Transverse colon (tissue), 4 donors: ENCODE results near the gene PDE4D. TPM values are rescaled to one million over a fixed set of nuclear protein-coding genes. Genes with fewer than 3 reads are reported as not detected.
A peak's percentile ranks its signal among the peaks of the same experiment; 100 is the strongest.

ENCODE experiments used
- DNase-seq: peaks from one replicate; pipeline ENCODE4 v3.0.0-alpha.2; 2019
- H3K27ac ChIP-seq, 4 donors: fragments of 200-600 bp; sonication (generic); 2 replicates each; pipeline ENCODE4 v1.5.1; 2016 to 2018; ENCODE audit warnings: inconsistent platforms in 4 of 4
- H3K27me3 ChIP-seq: fragments of 200-600 bp; sonication (generic); 2 replicates; pipeline ENCODE4 v1.5.1; 2017; ENCODE audit warnings: inconsistent platforms
- H3K36me3 ChIP-seq, 4 donors: fragments of 200-600 bp; sonication (generic); 2 replicates each; pipeline ENCODE4 v1.5.1; 2017 to 2019; ENCODE audit warnings: inconsistent platforms in 4 of 4
- H3K4me1 ChIP-seq, 4 donors: fragments of 200-600 bp; sonication (generic); 2 replicates each; pipeline ENCODE4 v1.5.1; 2017 to 2020; ENCODE audit warnings: inconsistent platforms in 4 of 4
- H3K4me3 ChIP-seq, 4 donors: fragments of 200-600 bp; sonication (generic); 1 replicate in 1 of 4; 2 replicates in 3 of 4; pipeline versions ENCODE4 v1.5.1 to v1.6.1; 2017 to 2019; ENCODE audit warnings: inconsistent platforms in 4 of 4
- H3K9me3 ChIP-seq, 2 donors: fragments of 200-600 bp; sonication (generic); 2 replicates each; pipeline ENCODE4 v1.5.1; 2017 to 2019; ENCODE audit warnings: inconsistent platforms in 2 of 2
- EP300 ChIP-seq: sonication (generic); formaldehyde crosslinking; IDR thresholded peaks from one replicate; pipeline ENCODE4 v1.6.1; 2017; ENCODE audit warnings: antibody characterized with exemption, low read depth
- POLR2A ChIP-seq: fragments of 450-650 bp; IDR thresholded peaks from one replicate; pipeline ENCODE4 v1.6.1; 2016; ENCODE audit warnings: antibody characterized with exemption, mild to moderate bottlenecking, moderate library complexity
- POLR2AphosphoS5 ChIP-seq, 3 donors: sonication (generic); formaldehyde crosslinking; IDR thresholded peaks; one replicate each; pipeline ENCODE4 v1.6.1; 2016; ENCODE audit warnings: antibody characterized with exemption in 3 of 3
- WGBS, 2 donors: methylation state at CpG; one replicate each; pipeline ENCODE4 v1.1.5; 2018; ENCODE audit warnings: low coverage in 1 of 2; 5-methylcytosine and 5-hydroxymethylcytosine counted together
- in situ Hi-C, 4 donors: fragments of 200-750 bp; cut with MboI; loops; one replicate each; pipeline versions ENCODE4 v1.15.0 to v1.15.1; 2017; ENCODE audit warnings: low sequenced_read_pairs in 3 of 4, low pct_ligation_motif_present in 1 of 4, low pct_unique_long_range_greater_than_20kb in 1 of 4
- intact Hi-C: fragments of 100-400 bp; cut with DNase I; formaldehyde crosslinking; loops from one replicate; pipeline ENCODE4 v1.15.1; 2023; ENCODE audit warnings: low total_unique reads
- total RNA-seq, 4 donors: library from RNA; depleted of rRNA; stranded (reverse); fragments of >200 nt; gene quantifications; one replicate each; pipeline ENCODE4 v1.1.0, GENCODE V29; 2016
- TF ChIP-seq, protein P1 (sequence below), 5 experiments: fragments of 200-600 bp in 3 of 5; fragments of 450-650 bp in 2 of 5; sonication (generic) in 3 of 5; IDR thresholded peaks; 1 replicate in 2 of 5; 2 replicates in 3 of 5; pipeline ENCODE4 v1.5.1; 2016 to 2017; ENCODE audit warnings: antibody characterized with exemption in 5 of 5, inconsistent platforms in 3 of 5, mild to moderate bottlenecking in 2 of 5, moderate library complexity in 1 of 5

PDE4D gene
- total RNA-seq, 4 donors from 2014 or later = 47.0 to 302 (median 73.6) TPM

DNA sequence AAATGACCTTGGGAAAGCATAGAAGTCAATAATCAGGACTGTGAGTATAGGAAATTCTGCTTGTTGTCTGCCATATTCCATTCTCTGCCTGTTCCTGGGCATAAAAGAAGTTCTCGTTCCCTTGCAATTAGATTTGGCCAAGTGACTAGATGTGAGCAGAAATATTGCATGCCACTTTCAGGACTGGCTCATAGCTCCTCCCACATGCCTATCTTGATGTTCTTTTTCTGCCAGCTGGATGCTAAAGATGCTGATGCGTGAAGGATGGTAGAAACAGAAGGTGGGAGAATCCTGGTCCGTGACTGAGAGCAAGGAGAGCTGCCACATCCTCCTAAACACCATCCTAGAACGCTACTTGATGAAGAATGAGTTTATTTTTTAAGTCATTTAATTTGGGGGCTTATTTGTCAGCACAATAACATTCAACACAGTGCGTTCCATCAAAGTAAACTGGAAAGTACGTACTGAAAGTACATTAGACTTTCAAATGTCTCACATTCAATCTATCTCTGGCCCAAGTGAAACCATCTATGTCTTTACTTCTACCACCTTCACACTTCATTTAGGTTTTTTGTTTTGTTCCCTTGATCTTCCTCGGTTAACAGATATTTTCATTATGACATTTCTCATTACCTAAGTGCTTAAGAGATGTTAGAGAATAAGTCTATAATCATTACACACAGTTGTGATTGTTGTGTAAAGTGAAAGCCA is 662.1 kb downstream of the PDE4D start:
- WGBS, 2 donors = 78 to 83% methylated on average over 4 to 7 of the region's 7 CpGs

DNA sequence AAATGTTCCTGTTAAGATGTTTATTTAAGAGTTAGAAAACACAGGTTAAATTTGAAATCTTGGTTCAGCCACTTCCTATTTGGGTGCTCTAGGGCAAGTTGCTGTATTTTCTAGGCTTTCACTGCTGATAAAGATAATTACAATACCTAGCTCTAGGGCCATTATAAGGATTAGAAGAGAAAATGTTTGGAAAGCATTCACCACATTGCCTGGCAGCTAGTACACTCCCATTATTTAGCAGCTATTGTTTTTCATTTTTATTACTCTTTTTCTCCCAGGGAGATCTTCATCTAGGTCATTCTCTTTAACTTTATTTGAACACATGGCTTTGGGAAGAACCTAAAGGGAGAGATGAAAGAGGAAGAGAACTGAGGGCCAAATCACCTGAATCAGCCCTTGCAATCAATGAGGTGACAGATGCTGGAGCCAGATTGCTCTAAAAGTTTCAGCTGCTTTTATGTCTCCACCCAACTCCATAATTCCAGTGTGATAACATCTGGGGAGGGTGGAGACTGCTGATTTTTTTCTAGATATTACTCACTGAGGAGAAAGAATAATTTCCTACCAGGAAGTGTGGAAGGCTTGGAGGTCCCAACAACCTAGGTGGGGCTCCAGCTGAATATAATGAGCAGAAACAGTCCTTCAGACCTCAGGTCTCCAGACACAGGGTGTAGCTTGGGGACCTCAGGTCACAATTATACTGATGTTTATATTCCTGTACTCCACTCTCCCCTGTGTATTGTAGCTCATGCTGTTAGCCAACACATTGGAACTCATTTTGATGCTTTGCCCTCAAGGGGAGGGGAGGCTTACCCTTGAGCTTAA is 670.6 kb downstream of the PDE4D start:
- peaks cover 11 to 38% (median 22%) of the 10 kb centered on the region in 4 donors for H3K4me1 ChIP-seq
- DNase-seq = peak; percentile 20
- in situ Hi-C loops = no loop called here
- peaks cover 0 to 6% of the 10 kb centered on the region in 2 donors for H3K9me3 ChIP-seq
- H3K4me3 ChIP-seq = no peak overlapping the region
- intact Hi-C loops = no loop called here
- H3K27me3 ChIP-seq = no peaks in the 10 kb centered on the region
- H3K27ac ChIP-seq = peak overlapping the region; percentile 49 to 70 (median 64)
- no peaks in the 10 kb centered on the region for H3K36me3 ChIP-seq
- TF ChIP-seq POLR2A (no peak), POLR2AphosphoS5 (IDR thresholded peaks at IDR 0.05) (peak in 2 of 3 donors; percentile 34 to 38)

More for the DNA sequence above, 662.1 kb downstream of the PDE4D start:
- no peak for DNase-seq
- intact Hi-C loops (no loop called here), in situ Hi-C loops (no loop called here)
- no peak overlapping the region for H3K27ac ChIP-seq
- H3K9me3 ChIP-seq = no peaks in the 10 kb centered on the region
- no peak for TF ChIP-seq POLR2A
- no peak for TF ChIP-seq POLR2AphosphoS5 (IDR thresholded peaks at IDR 0.05)
- no peak for TF ChIP-seq EP300
- TF ChIP-seq, protein P1, sequence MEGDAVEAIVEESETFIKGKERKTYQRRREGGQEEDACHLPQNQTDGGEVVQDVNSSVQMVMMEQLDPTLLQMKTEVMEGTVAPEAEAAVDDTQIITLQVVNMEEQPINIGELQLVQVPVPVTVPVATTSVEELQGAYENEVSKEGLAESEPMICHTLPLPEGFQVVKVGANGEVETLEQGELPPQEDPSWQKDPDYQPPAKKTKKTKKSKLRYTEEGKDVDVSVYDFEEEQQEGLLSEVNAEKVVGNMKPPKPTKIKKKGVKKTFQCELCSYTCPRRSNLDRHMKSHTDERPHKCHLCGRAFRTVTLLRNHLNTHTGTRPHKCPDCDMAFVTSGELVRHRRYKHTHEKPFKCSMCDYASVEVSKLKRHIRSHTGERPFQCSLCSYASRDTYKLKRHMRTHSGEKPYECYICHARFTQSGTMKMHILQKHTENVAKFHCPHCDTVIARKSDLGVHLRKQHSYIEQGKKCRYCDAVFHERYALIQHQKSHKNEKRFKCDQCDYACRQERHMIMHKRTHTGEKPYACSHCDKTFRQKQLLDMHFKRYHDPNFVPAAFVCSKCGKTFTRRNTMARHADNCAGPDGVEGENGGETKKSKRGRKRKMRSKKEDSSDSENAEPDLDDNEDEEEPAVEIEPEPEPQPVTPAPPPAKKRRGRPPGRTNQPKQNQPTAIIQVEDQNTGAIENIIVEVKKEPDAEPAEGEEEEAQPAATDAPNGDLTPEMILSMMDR (IDR thresholded peaks at IDR 0.05) = no peak
- H3K36me3 ChIP-seq = no peaks in the 10 kb centered on the region
- no peaks in the 10 kb centered on the region for H3K4me1 ChIP-seq
- H3K4me3 ChIP-seq = no peak overlapping the region
- H3K27me3 ChIP-seq = no peaks in the 10 kb centered on the region

DNA sequence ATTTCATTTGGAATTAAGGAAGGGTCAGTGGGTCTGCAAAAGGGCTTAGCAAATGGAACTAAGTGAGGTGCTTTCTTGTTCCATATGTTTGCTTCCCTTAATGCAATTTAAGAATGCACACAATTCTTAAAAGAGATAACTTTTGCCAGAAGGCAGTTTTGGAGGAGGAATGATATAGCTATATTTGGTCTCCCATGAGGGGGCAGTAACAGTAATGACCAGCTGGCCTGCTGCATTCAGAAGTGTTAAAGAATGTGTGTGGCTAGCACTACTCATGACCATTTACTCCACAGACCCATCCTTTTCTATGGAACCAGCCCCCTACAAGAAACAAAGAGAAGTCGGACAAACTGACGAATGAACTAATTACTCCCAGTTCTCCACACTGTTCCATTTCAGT is 671.8 kb downstream of the PDE4D start:
- Histone ChIP-seq H3K4me1 (peaks cover 11 to 50% (median 32%) of the 10 kb centered on the region in 4 donors), H3K9me3 (peaks cover 0 to 6% of the 10 kb centered on the region in 2 donors), H3K27me3 (no peaks in the 10 kb centered on the region), H3K36me3 (no peaks in the 10 kb centered on the region), H3K27ac (peak overlapping the region in 2 of 4 donors; percentile 49 to 70), H3K4me3 (no peak overlapping the region)
- intact Hi-C loops = no loop called here
- 92 to 98% methylated on average over 2 of the region's 2 CpGs for WGBS, 2 donors
- DNase-seq = no peak
- in situ Hi-C loops = no loop called here
- TF ChIP-seq, protein P1 (IDR thresholded peaks at IDR 0.05) = no peak
- TF ChIP-seq POLR2AphosphoS5 (IDR thresholded peaks at IDR 0.05) = no peak
- no peak for TF ChIP-seq EP300
- no peak for TF ChIP-seq POLR2A

DNA sequence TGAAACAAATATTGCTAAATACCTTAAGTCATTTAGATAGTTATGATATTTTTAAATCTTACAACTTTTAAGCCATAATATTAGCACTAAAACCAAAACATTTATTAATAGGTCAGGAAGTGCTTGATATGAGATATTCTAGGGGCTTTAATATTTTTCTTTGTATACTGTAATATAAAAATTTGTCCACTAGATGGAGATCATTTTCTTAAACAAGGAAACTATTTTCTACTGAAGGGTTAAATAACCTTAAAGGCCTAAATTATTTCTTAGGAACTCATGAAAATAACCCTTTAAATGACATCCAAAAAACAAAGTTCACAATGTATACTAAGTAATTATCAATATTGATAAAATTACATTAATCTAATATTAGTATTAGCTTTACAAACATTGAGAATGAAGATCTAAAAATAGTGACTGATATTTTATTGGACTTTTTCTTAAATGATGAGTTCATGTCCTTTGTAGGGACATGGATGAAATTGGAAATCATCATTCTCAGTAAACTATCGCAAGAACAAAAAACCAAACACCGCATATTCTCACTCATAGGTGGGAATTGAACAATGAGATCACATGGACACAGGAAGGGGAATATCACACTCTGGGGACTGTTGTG is 675.0 kb downstream of the PDE4D start:
- DNase-seq = no peak
- Histone ChIP-seq H3K27me3 (no peaks in the 10 kb centered on the region), H3K4me3 (no peak overlapping the region), H3K36me3 (peaks cover 0 to 4% (median 0%) of the 10 kb centered on the region in 4 donors), H3K9me3 (no peaks in the 10 kb centered on the region), H3K4me1 (peaks cover 11 to 57% (median 36%) of the 10 kb centered on the region in 4 donors), H3K27ac (peak overlapping the region in 1 of 4 donors; percentile 69)
- intact Hi-C loops = no loop called here
- WGBS, 2 donors = 80 to 100% methylated on average over 1 to 2 of the region's 2 CpGs
- in situ Hi-C loops = no loop called here
- TF ChIP-seq, protein P1 (IDR thresholded peaks at IDR 0.05) = peak; percentile 42 to 70 (median 56)
- TF ChIP-seq EP300 = no peak
- no peak for TF ChIP-seq POLR2A
